Neural progenitor cell (in vitro differentiated cells): ENCODE results near the gene GPR162.

ENCODE experiments used
- EZH2 ChIP-seq: fragments of 200-600 bp; sonication (generic); IDR thresholded peaks from 2 replicates; pipeline ENCODE4 v1.6.1; 2017; ENCODE audit warnings: antibody characterized with exemption, mild to moderate bottlenecking, moderate library complexity
- EZH2phosphoT487 ChIP-seq: fragments of 200-600 bp; sonication (generic); IDR thresholded peaks from 2 replicates; pipeline ENCODE4 v1.6.1; 2017; ENCODE audit warnings: antibody characterized with exemption
- TF ChIP-seq, protein P1 (sequence below): fragments of 200-600 bp; sonication (generic); IDR thresholded peaks from 2 replicates; pipeline ENCODE4 v1.5.1; 2017; ENCODE audit warnings: antibody characterized with exemption, mild to moderate bottlenecking

DNA sequence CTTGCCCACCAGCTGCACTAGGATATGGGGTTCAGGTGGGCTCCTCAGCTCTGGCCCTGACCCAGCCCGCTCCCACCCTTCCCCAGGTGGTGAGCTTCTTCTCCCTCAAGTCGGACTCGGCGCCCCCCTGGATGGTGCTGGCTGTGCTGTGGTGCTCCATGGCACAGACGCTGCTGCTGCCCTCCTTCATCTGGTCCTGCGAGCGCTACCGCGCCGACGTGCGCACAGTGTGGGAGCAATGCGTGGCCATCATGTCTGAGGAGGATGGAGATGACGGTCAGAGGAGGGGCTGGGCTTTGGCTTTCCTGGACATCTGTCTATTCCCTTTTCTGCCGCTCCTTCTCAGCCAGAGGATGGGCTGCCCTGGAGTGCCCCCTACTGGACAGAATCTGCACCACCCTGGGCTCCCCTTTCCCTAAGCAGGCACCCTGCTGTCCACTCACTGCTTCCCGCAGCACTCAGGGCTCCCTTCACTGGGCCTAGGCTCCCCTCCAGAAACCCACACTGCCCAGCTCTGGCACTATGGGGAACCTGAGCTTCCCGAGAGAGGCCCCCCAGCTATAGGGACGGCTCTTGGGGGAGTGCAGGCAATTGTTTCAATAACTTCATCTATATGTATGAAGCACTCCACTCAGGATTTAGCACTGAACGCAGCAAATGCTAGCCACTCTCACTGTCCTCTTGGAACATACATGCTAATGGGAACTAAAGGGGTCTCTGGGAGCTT, 3.9 kb downstream of the GPR162 start:
- TF ChIP-seq, protein P1, sequence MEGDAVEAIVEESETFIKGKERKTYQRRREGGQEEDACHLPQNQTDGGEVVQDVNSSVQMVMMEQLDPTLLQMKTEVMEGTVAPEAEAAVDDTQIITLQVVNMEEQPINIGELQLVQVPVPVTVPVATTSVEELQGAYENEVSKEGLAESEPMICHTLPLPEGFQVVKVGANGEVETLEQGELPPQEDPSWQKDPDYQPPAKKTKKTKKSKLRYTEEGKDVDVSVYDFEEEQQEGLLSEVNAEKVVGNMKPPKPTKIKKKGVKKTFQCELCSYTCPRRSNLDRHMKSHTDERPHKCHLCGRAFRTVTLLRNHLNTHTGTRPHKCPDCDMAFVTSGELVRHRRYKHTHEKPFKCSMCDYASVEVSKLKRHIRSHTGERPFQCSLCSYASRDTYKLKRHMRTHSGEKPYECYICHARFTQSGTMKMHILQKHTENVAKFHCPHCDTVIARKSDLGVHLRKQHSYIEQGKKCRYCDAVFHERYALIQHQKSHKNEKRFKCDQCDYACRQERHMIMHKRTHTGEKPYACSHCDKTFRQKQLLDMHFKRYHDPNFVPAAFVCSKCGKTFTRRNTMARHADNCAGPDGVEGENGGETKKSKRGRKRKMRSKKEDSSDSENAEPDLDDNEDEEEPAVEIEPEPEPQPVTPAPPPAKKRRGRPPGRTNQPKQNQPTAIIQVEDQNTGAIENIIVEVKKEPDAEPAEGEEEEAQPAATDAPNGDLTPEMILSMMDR: peak; percentile 88
- TF ChIP-seq EZH2 (no peak), EZH2phosphoT487 (no peak)
